NCI-H1694 (cell line): Measurements from ENCODE around the gene HLTF.
"Not testable (repeated sequence)": the region's sequence is repeated elsewhere in the genome, so short reads cannot be mapped to it uniquely, and the experiment has no call there.

Experiments
- DNase-seq: peaks from one replicate; lab custom pipeline; 2025; lab: John Stamatoyannopoulos, UW

HLTF gene, protein sequence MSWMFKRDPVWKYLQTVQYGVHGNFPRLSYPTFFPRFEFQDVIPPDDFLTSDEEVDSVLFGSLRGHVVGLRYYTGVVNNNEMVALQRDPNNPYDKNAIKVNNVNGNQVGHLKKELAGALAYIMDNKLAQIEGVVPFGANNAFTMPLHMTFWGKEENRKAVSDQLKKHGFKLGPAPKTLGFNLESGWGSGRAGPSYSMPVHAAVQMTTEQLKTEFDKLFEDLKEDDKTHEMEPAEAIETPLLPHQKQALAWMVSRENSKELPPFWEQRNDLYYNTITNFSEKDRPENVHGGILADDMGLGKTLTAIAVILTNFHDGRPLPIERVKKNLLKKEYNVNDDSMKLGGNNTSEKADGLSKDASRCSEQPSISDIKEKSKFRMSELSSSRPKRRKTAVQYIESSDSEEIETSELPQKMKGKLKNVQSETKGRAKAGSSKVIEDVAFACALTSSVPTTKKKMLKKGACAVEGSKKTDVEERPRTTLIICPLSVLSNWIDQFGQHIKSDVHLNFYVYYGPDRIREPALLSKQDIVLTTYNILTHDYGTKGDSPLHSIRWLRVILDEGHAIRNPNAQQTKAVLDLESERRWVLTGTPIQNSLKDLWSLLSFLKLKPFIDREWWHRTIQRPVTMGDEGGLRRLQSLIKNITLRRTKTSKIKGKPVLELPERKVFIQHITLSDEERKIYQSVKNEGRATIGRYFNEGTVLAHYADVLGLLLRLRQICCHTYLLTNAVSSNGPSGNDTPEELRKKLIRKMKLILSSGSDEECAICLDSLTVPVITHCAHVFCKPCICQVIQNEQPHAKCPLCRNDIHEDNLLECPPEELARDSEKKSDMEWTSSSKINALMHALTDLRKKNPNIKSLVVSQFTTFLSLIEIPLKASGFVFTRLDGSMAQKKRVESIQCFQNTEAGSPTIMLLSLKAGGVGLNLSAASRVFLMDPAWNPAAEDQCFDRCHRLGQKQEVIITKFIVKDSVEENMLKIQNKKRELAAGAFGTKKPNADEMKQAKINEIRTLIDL

DNA sequence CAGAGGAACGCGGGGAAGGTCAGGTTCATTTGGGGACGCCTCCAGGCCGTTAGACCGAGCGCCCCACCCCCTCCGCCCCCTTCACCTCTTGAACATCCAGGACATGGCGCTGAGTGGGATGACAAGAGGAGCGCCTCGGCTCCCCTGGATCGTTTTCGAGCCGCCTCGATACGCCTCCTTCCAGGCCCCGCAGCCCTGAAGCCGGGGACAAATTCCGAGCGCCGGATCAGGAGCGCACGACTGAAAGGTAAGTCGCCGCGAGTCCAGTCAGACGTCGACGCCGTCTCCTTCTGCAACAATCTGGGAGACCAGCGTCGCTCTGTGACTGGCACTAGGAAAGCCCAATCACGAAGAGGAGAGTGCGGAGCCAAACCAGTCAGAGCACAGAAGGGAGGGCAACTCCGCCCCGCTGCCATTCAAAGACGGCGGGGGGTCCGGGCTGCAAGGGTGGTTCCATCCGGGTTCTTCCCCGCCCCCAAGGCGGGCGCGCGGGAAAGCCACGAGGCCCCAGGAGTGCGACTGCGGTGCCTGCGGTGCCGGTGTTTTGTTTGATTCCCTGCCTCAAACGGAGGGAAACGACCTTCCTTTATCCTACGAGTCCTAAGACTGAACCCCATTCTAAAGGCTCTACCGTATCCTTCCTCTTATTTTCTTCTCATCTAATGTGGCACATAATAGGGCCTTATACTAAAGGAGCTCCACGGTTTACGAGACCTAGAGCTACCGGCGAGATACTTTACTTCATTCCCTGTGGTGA lies at the start of gene HLTF:
TSS of gene HLTF (minus strand) at position 302 of the 757 bp plus-strand sequence. CDS start at position 105, 197 bp downstream.
- DNase-seq: peak; percentile 92

DNA sequence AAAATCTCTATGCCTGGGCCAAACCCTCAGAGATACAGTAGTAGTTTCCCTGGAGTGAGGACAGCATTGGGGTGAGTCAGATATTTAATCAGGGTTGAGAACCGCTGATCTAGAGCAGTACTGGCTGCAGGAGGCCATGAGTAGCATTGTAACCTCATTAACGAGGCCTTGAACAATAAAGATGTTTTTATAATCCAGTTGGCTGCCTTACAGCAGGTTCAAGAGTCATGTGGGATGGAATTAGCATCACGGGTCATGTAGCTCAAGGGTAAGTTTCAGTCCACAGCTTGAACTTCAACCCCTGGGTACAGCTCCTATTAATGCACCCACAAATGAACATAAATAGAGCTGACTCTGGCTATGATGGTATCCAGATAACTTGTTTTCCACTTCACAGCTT lies 48.2 kb upstream of the HLTF start:
- DNase-seq: no peak

DNA sequence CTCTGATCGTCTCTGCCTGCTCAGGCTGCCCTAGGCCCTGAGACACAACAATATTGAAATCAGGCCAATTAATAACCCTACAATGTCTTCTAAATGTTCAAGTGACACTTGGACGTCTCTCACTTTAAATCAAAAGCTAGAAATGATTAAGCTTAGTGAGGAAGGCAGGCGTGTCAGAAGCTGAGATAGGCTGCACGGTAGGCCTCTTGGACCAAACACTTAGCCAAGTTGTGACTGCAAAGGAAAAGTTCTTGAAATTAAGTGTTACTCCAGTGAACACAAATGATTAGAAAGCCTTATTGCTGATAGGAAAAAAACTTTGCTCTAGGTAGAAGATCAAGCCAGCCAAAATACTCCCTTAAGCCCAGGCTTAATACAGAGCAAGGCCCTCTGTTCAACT lies 45.3 kb upstream of the HLTF start:
- no peak for DNase-seq

DNA sequence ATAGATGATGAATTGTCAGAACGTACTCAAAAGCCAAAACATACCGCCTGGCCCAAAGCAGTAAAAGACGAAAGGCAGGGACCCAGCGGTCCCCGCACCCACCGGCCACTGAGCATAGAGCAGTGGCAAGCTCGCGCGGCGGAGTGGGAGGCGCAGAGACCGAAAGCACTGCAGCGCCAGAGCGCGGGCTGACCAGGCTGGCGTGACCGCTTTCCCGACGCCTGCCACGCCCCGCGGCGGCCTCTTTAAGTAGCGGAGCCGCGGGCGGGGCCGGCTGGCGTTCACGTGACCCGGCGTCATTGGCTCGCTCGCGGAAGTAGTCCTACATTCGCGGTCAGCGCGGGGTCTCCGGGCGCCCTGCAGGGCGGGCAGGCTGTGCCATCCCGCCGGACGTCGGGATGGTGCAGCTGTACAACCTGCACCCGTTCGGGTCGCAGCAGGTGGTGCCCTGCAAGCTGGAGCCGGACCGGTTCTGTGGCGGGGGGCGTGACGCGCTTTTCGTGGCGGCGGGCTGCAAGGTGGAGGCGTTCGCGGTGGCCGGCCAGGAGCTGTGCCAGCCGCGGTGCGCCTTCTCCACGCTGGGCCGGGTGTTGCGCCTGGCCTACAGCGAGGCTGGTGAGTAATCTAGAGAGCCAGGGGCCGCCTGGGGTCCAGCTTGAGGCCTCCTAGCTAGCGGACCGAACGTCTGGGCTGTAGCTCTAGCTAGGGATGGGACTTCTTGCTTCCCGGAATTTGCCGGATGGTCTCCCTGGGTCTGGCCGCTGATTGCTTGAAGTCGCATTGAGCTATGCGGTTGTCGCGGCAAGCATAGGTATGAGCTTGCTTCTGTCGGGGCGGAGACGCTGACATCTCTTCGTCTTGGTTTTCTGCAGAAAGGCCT lies 43.2 kb upstream of the HLTF start, which contains the start of gene HPS3:
TSS of gene HPS3 (plus strand) at position 313 of the 880 bp plus-strand sequence. CDS start at position 399, 86 bp downstream.
- peak; percentile 13 for DNase-seq

DNA sequence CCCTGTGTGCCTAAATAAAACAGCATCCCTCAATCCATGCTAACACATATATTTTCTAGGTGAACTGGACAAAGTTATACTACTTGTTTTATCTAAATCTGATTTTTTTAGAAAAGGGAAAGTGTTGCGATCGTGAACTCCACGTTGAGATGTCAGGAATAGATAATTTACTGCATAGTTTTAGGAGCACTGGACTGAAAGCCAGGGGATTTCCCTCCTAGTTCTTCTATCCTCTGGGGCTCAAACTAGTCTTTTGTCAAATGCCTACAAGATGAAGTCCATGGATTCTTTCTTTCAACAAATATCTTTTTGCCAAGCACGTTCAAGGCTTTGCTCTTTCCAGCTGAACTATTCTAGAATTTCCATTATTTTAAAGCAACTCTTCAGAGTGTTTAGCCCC lies 42.5 kb upstream of the HLTF start:
- no peak for DNase-seq

DNA sequence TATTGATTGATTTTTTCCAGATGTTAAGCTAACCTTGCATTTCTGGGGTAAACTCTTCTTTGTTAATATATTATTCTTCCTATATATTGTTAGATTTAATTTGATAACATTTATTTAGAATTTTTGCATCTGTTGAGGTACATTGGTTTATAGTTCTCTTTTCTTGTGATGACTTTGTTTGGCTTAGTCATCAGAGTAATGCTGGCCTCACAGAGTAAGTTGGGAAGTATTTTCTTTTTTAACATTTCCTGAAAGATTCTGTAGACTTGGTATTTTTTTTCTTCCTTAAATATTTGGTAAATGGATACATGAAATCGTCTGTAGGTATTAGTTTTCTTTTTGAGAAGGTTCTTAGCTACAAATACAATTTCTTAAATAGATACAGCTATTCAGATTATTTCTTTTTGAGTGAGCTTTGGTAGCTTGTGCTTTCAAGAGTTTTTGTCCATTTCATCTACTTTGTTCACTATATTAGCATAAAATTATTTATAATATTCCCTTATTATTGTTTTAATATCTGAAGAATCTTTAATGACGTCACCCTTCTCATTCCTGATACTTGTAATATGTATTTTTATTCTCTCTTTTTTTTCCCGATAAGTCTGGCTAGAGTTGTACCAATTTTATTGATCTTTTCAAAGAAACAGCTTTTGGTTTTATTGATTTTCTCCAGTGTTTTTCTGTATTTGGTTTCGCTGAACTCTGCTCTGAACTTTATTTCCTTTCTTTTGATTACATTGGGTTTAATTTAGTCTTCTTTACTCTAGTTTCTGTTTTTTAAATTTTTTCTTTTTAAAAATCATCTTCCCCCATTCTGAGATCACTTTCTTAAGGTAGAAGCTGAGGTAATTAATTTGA lies 36.6 kb upstream of the HLTF start:
- no peak for DNase-seq

DNA sequence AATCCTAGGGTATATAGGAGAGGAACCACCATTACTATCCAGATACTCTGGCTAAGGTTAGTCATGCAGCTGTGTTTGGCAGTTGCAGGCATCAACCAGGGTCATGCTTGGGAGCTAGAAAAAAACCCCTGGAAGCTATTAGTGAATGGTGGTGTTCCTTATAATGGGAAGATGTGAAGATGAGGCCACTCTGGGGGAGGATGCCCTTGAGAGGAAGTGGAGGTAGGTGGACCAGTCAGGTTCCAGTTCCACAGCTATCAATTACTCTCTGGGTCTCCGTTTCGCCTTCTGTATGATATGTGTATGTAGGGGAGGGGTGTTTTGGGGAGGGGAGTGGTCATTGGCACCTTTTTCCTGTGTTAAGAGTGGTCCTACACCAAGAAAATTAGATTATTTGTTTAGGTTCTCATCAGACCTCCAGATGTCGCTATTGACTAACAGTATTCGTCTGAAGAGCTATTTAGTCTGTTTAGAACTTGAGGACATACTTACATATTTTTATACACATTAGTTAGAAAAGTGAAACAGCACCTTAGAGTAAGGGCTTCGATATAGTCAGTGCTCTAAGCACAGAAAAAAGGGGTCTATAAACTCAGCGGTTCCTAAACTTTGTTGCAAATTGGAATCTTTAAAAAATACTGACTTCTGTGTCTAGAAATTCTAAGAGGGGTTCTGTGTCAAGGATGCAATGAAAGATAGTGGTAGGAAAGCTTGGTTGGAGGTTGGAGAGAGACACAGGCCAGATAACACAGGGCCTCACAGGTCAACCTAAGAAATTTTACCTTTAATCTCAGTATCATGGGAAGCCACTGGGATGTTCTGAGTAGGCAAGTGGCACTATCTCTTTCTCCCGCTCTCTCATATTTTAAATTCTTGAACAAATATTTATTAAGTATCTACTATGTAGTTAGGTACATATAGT lies 34.0 kb upstream of the HLTF start:
- peak; percentile 14 for DNase-seq

DNA sequence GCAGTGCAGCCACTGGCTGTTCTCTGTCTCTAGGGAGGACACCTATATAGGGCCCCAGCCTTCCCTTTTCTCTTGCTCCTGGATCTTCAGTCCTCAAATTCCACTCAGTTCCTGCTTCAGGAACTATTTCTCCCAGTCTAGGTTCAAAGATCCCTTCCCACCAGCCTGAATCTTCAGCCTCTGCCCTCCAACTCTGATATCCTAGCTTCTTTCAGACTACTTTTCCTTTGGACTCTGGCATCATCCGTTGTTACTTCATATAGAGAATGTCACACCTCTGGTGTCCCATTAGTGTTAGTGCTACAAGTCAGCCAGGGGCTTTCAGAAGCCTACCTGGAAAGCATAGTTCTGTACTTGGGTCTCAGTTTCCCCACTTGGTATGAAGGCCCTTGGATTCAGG lies 33.1 kb upstream of the HLTF start:
- no peak for DNase-seq

DNA sequence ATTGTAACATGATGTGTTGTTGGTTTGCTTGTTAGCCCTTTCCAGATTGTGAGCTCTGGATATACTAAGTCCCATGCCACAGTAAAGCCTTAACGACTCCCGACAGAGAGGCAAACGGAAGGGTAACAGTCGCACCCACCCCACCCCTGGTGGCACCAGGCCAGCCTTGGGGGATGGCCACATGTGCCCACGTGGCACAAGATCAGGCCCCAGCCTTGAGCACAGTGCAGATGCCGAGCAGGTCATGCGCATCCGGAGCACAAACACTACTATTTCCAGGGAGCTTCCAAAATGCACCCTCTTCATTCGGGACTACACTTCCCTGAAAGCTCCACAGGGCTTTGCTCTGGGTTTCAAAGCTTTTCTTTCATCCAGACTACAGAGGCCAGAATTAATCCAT lies 32.4 kb upstream of the HLTF start:
- DNase-seq: no peak

DNA sequence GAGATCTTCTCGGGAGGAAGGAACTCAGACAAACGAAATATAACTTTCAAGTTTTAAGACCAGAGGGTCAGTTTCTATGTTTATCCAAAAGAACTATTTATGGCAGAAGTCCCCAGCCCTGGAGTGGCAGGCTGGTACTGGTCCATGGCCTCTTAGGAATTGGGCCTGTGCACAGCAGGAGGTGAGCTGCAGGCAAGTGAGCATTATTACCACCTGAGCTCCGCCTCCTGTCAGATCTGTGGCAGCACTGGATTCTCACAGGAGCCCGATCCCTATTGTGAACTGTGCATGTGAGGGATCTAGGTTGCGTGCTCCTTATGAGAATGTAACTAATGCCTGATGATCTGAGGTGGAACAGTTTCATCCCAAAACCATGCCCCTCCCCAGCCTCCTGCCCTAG lies 28.8 kb upstream of the HLTF start:
- DNase-seq: no peak

DNA sequence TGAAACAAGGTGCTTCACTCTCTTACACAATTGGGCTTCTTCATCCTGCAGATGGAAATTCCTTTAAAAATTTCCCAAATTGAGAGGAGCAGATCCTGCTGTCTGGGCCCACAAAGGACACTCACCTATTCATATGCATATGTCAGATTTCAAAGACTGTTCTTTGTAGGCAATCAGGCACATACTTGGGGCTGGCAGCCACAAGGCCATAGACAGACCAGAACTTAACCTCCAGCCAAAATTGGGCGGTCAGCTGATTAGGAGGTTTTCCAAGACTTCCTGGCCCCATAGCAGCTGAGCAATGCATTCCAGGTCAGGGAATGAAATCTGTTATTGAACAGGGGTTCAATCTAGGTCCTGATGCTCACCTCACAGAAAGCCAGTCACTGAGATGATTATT lies 28.1 kb upstream of the HLTF start:
- DNase-seq: no peak

DNA sequence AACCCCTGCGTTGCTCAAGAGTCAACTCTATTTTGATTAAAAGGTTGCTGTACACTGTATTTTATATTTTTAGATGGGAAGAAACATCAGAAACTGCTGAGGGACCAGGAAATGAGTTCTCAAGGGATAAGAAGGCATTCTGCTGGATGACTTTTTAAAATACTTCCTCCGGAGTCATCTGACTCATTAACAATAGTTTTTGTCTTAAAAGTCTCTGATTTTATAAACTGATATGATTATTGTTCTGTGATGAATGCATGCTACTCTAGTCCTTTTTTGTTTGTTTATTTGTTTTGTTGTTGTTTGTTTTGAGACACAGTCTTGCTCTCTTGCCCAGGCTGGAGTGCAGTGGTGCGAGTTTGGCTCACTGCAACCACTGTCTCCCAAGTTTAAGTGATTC lies 18.2 kb upstream of the HLTF start:
- DNase-seq: no peak

DNA sequence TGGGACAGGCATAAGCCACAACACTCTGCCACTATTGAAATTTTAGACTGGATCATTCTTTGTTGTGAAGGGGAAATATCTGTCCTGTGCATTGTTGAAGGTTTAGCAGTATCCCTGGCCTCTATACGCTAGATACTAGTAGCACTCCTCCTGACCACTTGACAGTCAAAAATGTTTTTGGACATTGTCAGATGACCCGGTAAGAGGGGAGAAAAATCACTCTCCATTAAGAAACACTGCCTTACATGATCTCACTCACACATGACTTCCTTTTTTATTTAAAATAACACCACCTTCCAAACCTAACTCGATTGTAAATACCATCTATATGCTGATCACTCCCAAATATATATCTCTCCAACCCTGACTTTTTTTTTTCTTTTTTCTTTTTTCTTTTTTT lies 15.3 kb upstream of the HLTF start:
- DNase-seq: no peak

DNA sequence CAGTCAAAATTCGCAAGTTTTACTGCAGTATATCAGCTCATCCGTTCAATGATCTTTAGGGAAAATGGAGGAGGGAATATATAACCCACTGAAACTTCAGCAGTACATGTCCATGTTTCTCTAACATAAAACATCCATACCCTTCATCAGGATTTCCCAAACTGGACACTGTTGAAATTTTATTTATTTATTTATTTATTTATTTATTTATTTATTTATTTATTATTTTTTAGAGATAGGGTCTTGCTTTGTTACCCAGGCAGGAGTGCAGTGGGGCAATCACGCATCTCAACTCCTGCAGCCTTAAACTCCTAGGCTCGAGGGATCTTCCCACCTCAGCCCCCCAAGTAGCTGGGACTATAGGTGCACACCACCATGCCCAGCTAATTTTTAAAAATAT lies 14.8 kb upstream of the HLTF start:
- no peak for DNase-seq

DNA sequence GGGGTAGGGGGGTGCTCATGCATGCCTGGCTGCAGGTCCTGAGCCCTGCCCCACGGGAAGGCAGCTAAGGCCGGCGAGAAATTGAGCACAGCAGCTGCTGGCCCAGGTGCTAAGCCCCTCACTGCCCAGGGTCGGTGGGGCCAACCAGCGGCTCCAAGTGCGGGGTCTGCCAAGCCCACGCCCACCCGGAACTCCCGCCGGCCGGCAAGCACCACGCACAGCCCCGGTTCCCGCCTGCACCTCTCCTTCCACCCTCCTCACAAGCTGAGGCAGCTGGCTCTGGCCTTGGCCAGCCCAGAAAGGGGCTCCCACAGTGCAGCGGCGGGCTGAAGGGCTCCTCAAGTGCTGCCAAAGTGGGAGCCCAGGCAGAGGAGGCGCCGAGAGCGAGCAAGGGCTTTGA lies 11.7 kb upstream of the HLTF start:
- not testable (repeated sequence) for DNase-seq

DNA sequence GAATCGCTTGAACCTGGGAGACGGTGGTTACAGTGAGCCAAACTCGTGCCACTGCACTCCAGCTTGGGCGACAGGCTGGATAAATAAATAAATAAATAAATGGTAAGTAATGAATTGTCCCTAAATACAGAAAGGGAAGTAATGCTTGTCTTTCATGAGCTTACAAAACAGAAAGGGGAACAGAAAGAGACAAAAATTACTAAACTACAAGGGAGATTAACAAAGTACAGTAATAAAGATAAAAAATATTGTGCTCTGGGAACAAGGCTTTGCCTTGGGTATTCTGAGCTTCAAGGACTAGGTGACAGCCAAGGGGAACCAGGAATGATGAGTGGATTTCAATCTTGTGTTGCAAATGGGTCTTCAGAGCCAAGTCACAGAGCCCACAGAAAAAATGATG lies 9.2 kb upstream of the HLTF start:
- DNase-seq: no peak

DNA sequence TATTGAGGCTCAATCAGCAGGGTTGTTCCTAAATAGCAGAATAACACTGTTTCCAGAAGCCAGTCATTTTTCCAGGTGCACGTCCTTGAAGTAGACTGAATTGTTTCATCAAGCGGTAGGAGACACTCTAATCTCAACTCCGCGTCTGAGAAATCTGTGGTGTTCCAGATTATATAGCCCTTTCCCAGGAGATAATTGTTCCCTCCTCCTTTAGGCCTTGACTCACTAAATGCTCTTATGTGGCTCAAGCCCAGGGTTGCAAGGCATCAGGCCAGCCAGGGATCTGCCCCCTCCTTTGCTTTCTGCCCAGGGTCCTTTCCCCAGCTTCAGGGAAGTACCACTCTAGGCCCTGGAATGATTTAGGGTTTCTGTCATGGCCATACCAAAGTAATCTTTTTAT lies 5.7 kb upstream of the HLTF start:
- DNase-seq: no peak

DNA sequence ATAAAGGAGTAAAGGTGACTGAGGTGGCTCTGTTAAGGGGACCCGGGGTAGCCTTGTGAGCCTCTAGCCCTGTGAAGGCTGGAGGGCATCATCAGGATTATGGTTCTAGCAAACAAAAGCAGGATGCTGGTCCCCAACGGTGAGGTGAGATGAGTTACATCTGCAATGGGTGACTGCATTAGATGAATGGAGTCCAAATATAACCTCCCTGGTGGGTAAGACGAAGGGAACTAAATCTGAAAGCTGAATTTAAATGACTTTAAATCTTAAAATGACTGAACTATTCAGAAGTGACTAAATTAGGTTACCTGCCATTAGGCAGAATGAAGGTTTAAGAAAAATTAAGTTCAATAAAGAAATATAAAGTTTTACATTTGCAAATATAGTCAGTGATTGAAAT lies 4.6 kb upstream of the HLTF start:
- DNase-seq: no peak

DNA sequence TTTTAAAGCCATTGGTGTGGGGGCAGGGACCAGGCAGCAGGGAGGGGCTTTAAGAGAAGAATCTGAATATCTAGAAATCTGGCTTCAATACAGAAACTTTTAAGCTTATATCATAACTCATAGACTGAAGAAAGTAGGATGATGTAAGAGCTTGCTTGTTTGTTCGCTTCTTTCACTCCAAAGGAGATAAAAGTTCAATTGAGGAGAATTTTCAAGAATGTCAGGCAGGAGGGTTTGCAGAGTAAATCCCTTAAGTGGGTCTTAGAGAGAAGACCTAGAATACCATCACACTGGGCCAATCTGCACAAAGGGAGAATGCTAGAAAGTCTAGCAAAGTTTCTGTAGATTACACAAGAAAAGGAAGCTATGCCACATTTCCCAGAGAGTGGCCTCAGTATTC lies 4.1 kb upstream of the HLTF start:
- no peak for DNase-seq
